GM19328 (cell line): ENCODE results near the gene SMCO4.

Experiments
- ATAC-seq: cut with Tn5 transposase; IDR thresholded peaks from one replicate; pipeline ENCODE4 v1.9.1; 2021; ENCODE audit warnings: mild to moderate bottlenecking, moderate library complexity; ENCODE audit not compliant: unreplicated experiment

Gene SMCO4

GRCh38 chr11:93563857-93564256 lies 20.7 kb upstream of the SMCO4 start:
- ATAC-seq = no peak

- ATAC-seq = no peak
Measured at GRCh38 chr11:93560199-93560932, 17.2 kb upstream of the SMCO4 start.

GRCh38 chr11:93559681-93560080 lies 16.5 kb upstream of the SMCO4 start:
- ATAC-seq = no peak

- no peak for ATAC-seq
Measured at GRCh38 chr11:93552874-93553273, 9.7 kb upstream of the SMCO4 start.

- ATAC-seq = no peak
Measured at GRCh38 chr11:93549976-93550375, 6.8 kb upstream of the SMCO4 start.

GRCh38 chr11:93548679-93549319 lies 5.6 kb upstream of the SMCO4 start:
- no peak for ATAC-seq

GRCh38 chr11:93547773-93548172 lies 4.6 kb upstream of the SMCO4 start:
- ATAC-seq = no peak

GRCh38 chr11:93547028-93547427 lies 3.8 kb upstream of the SMCO4 start:
- ATAC-seq = no peak

GRCh38 chr11:93545566-93545965 lies 2.4 kb upstream of the SMCO4 start:
- no peak for ATAC-seq

GRCh38 chr11:93542811-93543229 lies 371 bp downstream of the SMCO4 start:
- ATAC-seq = peak; percentile 41

- ATAC-seq = peak; percentile 49
Measured at GRCh38 chr11:93541884-93542810, 1.0 kb downstream of the SMCO4 start.

GRCh38 chr11:93540896-93541553 lies 2.2 kb downstream of the SMCO4 start:
- no peak for ATAC-seq

- no peak for ATAC-seq
Measured at GRCh38 chr11:93540337-93540736, 2.9 kb downstream of the SMCO4 start.

GRCh38 chr11:93537767-93538261 lies 5.4 kb downstream of the SMCO4 start:
- no peak for ATAC-seq

- no peak for ATAC-seq
Measured at GRCh38 chr11:93537049-93537448, 6.1 kb downstream of the SMCO4 start.

- ATAC-seq = peak; percentile 5
Measured at GRCh38 chr11:93536101-93536861, 6.9 kb downstream of the SMCO4 start.

- ATAC-seq = peak; percentile 65
Measured at GRCh38 chr11:93535578-93535977, 7.6 kb downstream of the SMCO4 start.

GRCh38 chr11:93532806-93533205 lies 10.4 kb downstream of the SMCO4 start:
- ATAC-seq = no peak

GRCh38 chr11:93532281-93532789 lies 10.9 kb downstream of the SMCO4 start:
- ATAC-seq = no peak

- ATAC-seq = no peak
Measured at GRCh38 chr11:93530468-93530826, 12.7 kb downstream of the SMCO4 start.
